ENCODE measurements around the gene TMPO.

TMPO gene

GRCh38 chr12:98509063-98509462 is 6.3 kb upstream of the TMPO start:
- TF ChIP-seq POLR2AphosphoS5 (IDR thresholded peaks at IDR 0.05; ENCODE audit: low read depth, low read length) (no peak), REST (IDR thresholded peaks at IDR 0.05; ENCODE audit: insufficient read depth in 1 of 2, low read depth in 2 of 2, low read length in 2 of 2) (no peak), TAF1 (IDR thresholded peaks at IDR 0.05; ENCODE audit: borderline replicate concordance, insufficient read depth, low read length) (no peak), FOXP2 (optimal IDR thresholded peaks at IDR 0.05; ENCODE audit: borderline replicate concordance, extremely low read depth, extremely low read length, insufficient read depth) (no peak), SIN3A (IDR thresholded peaks at IDR 0.05; ENCODE audit: borderline replicate concordance, insufficient read depth, low read length) (no peak)

- TF ChIP-seq FOXP2 (optimal IDR thresholded peaks at IDR 0.05; ENCODE audit: borderline replicate concordance, extremely low read depth, extremely low read length, insufficient read depth), result no peak
These were observed 1.7 kb upstream of the TMPO start for GRCh38 chr12:98513379-98514322.

GRCh38 chr12:98514982-98515286 is 456 bp upstream of the TMPO start:
- TF ChIP-seq POLR2AphosphoS5 (IDR thresholded peaks at IDR 0.05; ENCODE audit: low read depth, low read length), result no peak
- TF ChIP-seq REST (IDR thresholded peaks at IDR 0.05; ENCODE audit: insufficient read depth in 1 of 2, low read depth in 2 of 2, low read length in 2 of 2), result no peak
- TF ChIP-seq FOXP2 (optimal IDR thresholded peaks at IDR 0.05; ENCODE audit: borderline replicate concordance, extremely low read depth, extremely low read length, insufficient read depth), result no peak
- TF ChIP-seq SIN3A (IDR thresholded peaks at IDR 0.05; ENCODE audit: borderline replicate concordance, insufficient read depth, low read length), result no peak

GRCh38 chr12:98516111-98516873 is 902 bp downstream of the TMPO start:
- TF ChIP-seq TAF1 (IDR thresholded peaks at IDR 0.05; ENCODE audit: borderline replicate concordance, insufficient read depth, low read length) (0 out of 2 replicates have a peak, but pooled peaks have one; percentile 15), POLR2AphosphoS5 (IDR thresholded peaks at IDR 0.05; ENCODE audit: low read depth, low read length) (peak; percentile 52; the same call in 1 of the 2 replicates), FOXP2 (optimal IDR thresholded peaks at IDR 0.05; ENCODE audit: borderline replicate concordance, extremely low read depth, extremely low read length, insufficient read depth) (peak; percentile 11), SIN3A (IDR thresholded peaks at IDR 0.05; ENCODE audit: borderline replicate concordance, insufficient read depth, low read length) (no peak), REST (IDR thresholded peaks at IDR 0.05; ENCODE audit: insufficient read depth in 1 of 2, low read depth in 2 of 2, low read length in 2 of 2) (no peak)

GRCh38 chr12:98519257-98519907 is 4.0 kb downstream of the TMPO start:
- no peak for TF ChIP-seq FOXP2 (optimal IDR thresholded peaks at IDR 0.05; ENCODE audit: borderline replicate concordance, extremely low read depth, extremely low read length, insufficient read depth)
- TF ChIP-seq SIN3A (IDR thresholded peaks at IDR 0.05; ENCODE audit: borderline replicate concordance, insufficient read depth, low read length), result no peak
- TF ChIP-seq POLR2AphosphoS5 (IDR thresholded peaks at IDR 0.05; ENCODE audit: low read depth, low read length), result no peak
- no peak for TF ChIP-seq REST (IDR thresholded peaks at IDR 0.05; ENCODE audit: insufficient read depth in 1 of 2, low read depth in 2 of 2, low read length in 2 of 2)

Measured in PFSK-1 (cell line).